Tibial nerve (tissue), 4 donors: ENCODE measurements around the gene MARVELD3. TPM values are rescaled to one million over a fixed set of nuclear protein-coding genes. Genes with fewer than 3 reads are reported as not detected.

ENCODE experiments used
- DNase-seq, 2 donors: peaks; one replicate each; pipeline ENCODE4 v3.0.0-alpha.2; 2019; ENCODE audit warnings: low spot score in 2 of 2
- H3K27ac ChIP-seq, 4 donors: fragments of 200-600 bp; sonication (generic) in 3 of 4; one replicate each; pipeline ENCODE4 v1.5.1; 2017 to 2019; ENCODE audit warnings: mild to moderate bottlenecking in 1 of 4
- H3K27me3 ChIP-seq, 2 donors: fragments of 200-600 bp; sonication (generic) in 1 of 2; one replicate each; pipeline versions ENCODE4 v1.5.1 to v1.6.0; 2017 to 2019
- H3K36me3 ChIP-seq, 3 donors: fragments of 200-600 bp; sonication (generic); one replicate each; pipeline ENCODE4 v1.5.1; 2018 to 2019
- H3K4me1 ChIP-seq, 4 donors: fragments of 200-600 bp; sonication (generic) in 3 of 4; one replicate each; pipeline ENCODE4 v1.5.1; 2017 to 2019
- H3K4me3 ChIP-seq, 4 donors: fragments of 200-600 bp; sonication (generic) in 3 of 4; one replicate each; pipeline ENCODE4 v1.5.1; 2017 to 2019; ENCODE audit warnings: mild to moderate bottlenecking in 1 of 4, moderate library complexity in 1 of 4
- H3K9me3 ChIP-seq, 4 donors: fragments of 200-600 bp; sonication (generic) in 3 of 4; one replicate each; pipeline ENCODE4 v1.5.1; 2017 to 2019
- CTCF ChIP-seq, 5 experiments: fragments of 200-600 bp in 3 of 5; fragments of 450-650 bp in 2 of 5; sonication (generic) in 3 of 5; IDR thresholded peaks; one replicate each; pipeline ENCODE4 v1.5.1; 2016 to 2019; ENCODE audit warnings: antibody characterized with exemption in 5 of 5, mild to moderate bottlenecking in 3 of 5, moderate library complexity in 2 of 5
- EP300 ChIP-seq, 2 donors: sonication (generic); formaldehyde crosslinking; IDR thresholded peaks; one replicate each; pipeline ENCODE4 v1.6.1; 2017; ENCODE audit warnings: antibody characterized with exemption in 2 of 2, mild to moderate bottlenecking in 1 of 2
- POLR2A ChIP-seq, 2 donors: fragments of 450-650 bp; IDR thresholded peaks; one replicate each; pipeline ENCODE4 v1.6.1; 2017; ENCODE audit warnings: antibody characterized with exemption in 2 of 2, mild to moderate bottlenecking in 2 of 2, moderate library complexity in 2 of 2
- WGBS, 2 donors: methylation state at CpG; one replicate each; pipeline ENCODE4 v1.1.5; 2018; 5-methylcytosine and 5-hydroxymethylcytosine counted together
- total RNA-seq, 4 donors: library from RNA; depleted of rRNA; stranded (reverse); fragments of >200 nt; gene quantifications; one replicate each; pipeline ENCODE4 v1.1.0, GENCODE V29; 2016

MARVELD3 gene
- total RNA-seq, 4 donors from 2014 or later: 0.60 TPM; not detected in 3

DNA sequence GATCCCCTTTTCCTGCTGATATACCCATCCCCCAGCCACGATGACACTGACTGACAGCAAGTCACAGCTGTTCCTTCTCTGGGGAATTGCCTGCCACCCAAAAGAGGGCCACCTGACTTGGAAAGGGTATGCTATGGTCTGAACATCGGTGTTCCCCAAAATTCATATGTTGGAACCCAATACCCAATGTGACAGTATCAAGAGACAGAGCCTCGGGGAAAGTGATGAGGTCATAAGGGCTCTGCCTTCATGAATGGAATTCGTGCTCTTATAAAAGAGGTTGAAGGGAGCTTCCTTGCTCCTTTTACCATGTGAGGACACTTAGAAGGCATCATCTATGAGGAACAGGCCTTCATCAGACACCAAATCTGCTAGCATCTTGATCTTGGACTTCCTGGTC, 7.6 kb upstream of the MARVELD3 start:
- no peaks in the 10 kb centered on the region for H3K36me3 ChIP-seq
- 62 to 80% methylated on average over 4 of the region's 4 CpGs for WGBS, 2 donors
- no peaks in the 10 kb centered on the region for H3K9me3 ChIP-seq
- no peak for TF ChIP-seq EP300 (IDR thresholded peaks at IDR 0.05)
- TF ChIP-seq CTCF (IDR thresholded peaks at IDR 0.05): no peak
- TF ChIP-seq POLR2A (IDR thresholded peaks at IDR 0.05): no peak
- H3K27me3 ChIP-seq: no peaks in the 10 kb centered on the region
- no peak overlapping the region for H3K27ac ChIP-seq
- H3K4me3 ChIP-seq: no peak overlapping the region
- no peak for DNase-seq
- no peaks in the 10 kb centered on the region for H3K4me1 ChIP-seq

- Histone ChIP-seq H3K27me3 (peaks cover 2 to 27% of the 10 kb centered on the region in 2 donors), H3K4me1 (peaks cover 0 to 14% (median 10%) of the 10 kb centered on the region in 4 donors), H3K4me3 (no peak overlapping the region), H3K27ac (no peak overlapping the region), H3K36me3 (no peaks in the 10 kb centered on the region), H3K9me3 (no peaks in the 10 kb centered on the region)
- no peak for TF ChIP-seq POLR2A (IDR thresholded peaks at IDR 0.05)
- no peak for DNase-seq
Observed at GRCh38 chr16:71622088-71622487, 3.9 kb upstream of the MARVELD3 start.

GRCh38 chr16:71623597-71623996, 2.4 kb upstream of the MARVELD3 start:
- TF ChIP-seq POLR2A (IDR thresholded peaks at IDR 0.05): no peak
- DNase-seq: no peak
- Histone ChIP-seq H3K27ac (no peak overlapping the region), H3K27me3 (peaks cover 2 to 35% of the 10 kb centered on the region in 2 donors), H3K9me3 (no peaks in the 10 kb centered on the region), H3K4me3 (no peak overlapping the region), H3K36me3 (no peaks in the 10 kb centered on the region), H3K4me1 (peaks cover 0 to 15% (median 10%) of the 10 kb centered on the region in 4 donors)
- WGBS, 2 donors: 34 to 39% methylated on average over 3 of the region's 3 CpGs

DNA sequence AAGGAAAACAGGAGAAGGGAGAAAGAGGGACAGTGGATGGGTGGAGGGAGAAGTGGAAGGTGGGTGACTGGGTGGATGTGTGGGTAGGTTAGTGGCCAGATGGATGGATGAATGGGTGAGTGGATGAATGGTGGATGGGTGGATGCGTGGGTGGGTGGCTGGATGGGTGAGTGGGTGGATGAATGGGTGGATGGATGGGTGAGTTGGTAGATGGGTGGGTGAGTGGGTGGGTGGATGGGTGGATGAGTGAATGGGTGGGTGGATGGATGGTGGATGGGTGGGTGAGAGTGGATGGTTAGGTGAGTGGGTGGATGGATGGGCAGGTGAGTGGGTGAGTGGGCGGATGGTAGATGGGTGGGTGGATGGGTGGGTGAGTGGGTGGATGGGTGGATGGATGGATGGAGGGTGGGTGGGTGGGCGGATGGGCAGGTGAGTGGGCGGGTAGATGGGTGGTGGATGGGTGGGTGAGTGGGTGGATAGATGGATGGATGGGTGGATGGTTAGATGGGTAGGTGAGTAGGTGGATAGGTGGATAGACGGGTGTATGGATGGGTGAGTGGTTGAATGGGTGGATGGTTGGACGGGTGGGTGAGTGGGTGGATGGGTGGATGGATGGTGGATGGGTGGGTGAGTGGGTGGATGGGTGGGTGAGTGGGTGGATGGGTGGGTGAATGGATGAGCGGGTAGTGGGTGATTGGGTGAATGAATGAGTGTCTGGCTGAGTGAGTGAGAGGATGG, 702 bp upstream of the MARVELD3 start:
- no peak for DNase-seq
- H3K36me3 ChIP-seq: no peaks in the 10 kb centered on the region
- H3K27me3 ChIP-seq: peaks cover 2 to 35% of the 10 kb centered on the region in 2 donors
- no peak overlapping the region for H3K4me3 ChIP-seq
- no peak overlapping the region for H3K27ac ChIP-seq
- TF ChIP-seq EP300 (IDR thresholded peaks at IDR 0.05) (no peak), POLR2A (IDR thresholded peaks at IDR 0.05) (no peak), CTCF (IDR thresholded peaks at IDR 0.05) (no peak)
- H3K9me3 ChIP-seq: no peaks in the 10 kb centered on the region
- peaks cover 0 to 18% (median 10%) of the 10 kb centered on the region in 4 donors for H3K4me1 ChIP-seq
- WGBS, 2 donors: 88 to 89% methylated on average over 7 of the region's 7 CpGs

- Histone ChIP-seq H3K9me3 (no peaks in the 10 kb centered on the region), H3K27me3 (peaks cover 2 to 35% of the 10 kb centered on the region in 2 donors), H3K36me3 (no peaks in the 10 kb centered on the region), H3K4me3 (peak overlapping the region; percentile 8 to 53 (median 38)), H3K4me1 (peaks cover 0 to 18% (median 10%) of the 10 kb centered on the region in 4 donors), H3K27ac (peak overlapping the region in 1 of 4 donors; percentile 81)
- no peak for DNase-seq
- TF ChIP-seq CTCF (IDR thresholded peaks at IDR 0.05): no peak
- TF ChIP-seq EP300 (IDR thresholded peaks at IDR 0.05): no peak
- TF ChIP-seq POLR2A (IDR thresholded peaks at IDR 0.05): no peak
- 4 to 7% methylated on average over 13 of the region's 13 CpGs for WGBS, 2 donors
Observed at GRCh38 chr16:71626858-71627213, 852 bp downstream of the MARVELD3 start.

DNA sequence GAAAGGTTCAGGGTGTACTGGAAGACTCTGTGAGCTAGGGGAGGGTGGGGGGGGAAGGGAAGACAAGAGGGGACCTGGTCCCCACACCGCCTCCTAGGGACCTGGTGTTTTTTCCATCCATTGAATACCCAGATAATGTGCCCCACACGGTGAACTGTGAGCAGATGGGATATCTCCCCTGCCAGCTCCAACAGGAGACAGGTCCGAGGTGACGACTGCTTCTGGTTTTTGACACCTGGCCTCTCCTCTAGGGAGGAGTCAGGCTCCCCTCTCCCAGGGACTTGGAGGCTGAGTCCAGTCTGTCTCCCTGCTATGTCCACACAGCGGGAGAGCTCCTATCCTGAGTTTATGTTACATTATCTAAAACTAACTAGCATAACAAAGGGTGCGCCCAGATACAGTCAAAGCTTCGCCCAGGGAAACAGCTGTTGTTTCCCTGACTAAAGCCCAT, 1.8 kb downstream of the MARVELD3 start:
- Histone ChIP-seq H3K9me3 (no peaks in the 10 kb centered on the region), H3K4me1 (peaks cover 0 to 18% (median 10%) of the 10 kb centered on the region in 4 donors), H3K27ac (no peak overlapping the region), H3K27me3 (peaks cover 2 to 35% of the 10 kb centered on the region in 2 donors), H3K4me3 (peak overlapping the region in 1 of 4 donors; percentile 50), H3K36me3 (no peaks in the 10 kb centered on the region)
- TF ChIP-seq EP300 (IDR thresholded peaks at IDR 0.05) (no peak), POLR2A (IDR thresholded peaks at IDR 0.05) (no peak), CTCF (IDR thresholded peaks at IDR 0.05) (no peak)
- DNase-seq: no peak
- WGBS, 2 donors: 72 to 84% methylated on average over 7 of the region's 7 CpGs
